Measurements from ENCODE around the gene FOXA3. TPM values are rescaled to one million over a fixed set of nuclear protein-coding genes. Genes with fewer than 3 reads are reported as not detected.

The FOXA3 gene
- total RNA-seq, 1 donor from 2014 or later: 7.3 TPM

DNA sequence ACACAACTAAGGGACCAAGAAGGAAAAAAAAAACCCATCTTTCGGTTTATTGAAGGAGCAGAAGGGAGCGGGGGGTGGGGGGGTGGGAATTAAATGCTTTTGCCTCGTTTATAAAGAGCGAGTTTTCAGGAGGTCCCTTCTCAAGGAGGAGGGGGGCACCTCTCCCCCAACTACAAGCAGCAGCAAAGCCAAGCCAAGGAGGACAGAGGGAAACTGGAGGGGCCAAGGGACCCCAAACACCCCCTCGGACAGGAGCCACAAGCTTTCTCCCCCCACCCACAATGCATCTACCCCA is 19.4 kb downstream of the FOXA3 start:
- Mint-ChIP-seq H3K9me3 (no peaks in the 10 kb centered on the region), H3K27me3 (ENCODE audit: insufficient read depth, low read depth) (peaks cover 15% of the 10 kb centered on the region), H3K4me3 (peak overlapping the region; percentile 84), H3K27ac (no peak overlapping the region), H3K36me3 (peaks cover 4% of the 10 kb centered on the region), H3K4me1 (peaks cover 34% of the 10 kb centered on the region)
- H3K4me3 ChIP-seq: no peak overlapping the region
- peaks cover 27% of the 10 kb centered on the region for H4K20me1 ChIP-seq (ENCODE audit: low read depth)
- no peaks in the 10 kb centered on the region for H3K36me3 ChIP-seq
- peaks cover 21% of the 10 kb centered on the region for H3K4me1 ChIP-seq
- no peak overlapping the region for H3K27ac ChIP-seq
- no peak overlapping the region for H2AFZ ChIP-seq (replicated peaks)
- no peak overlapping the region for H3K9ac ChIP-seq
- no peaks in the 10 kb centered on the region for H3K27me3 ChIP-seq
- H3K4me2 ChIP-seq: no peak overlapping the region
- H3K9me3 ChIP-seq (ENCODE audit: low read depth): no peaks in the 10 kb centered on the region
- H3F3A ChIP-seq (ENCODE audit: low read depth): peaks cover 47% of the 10 kb centered on the region
- no peak for DNase-seq (ENCODE audit: low spot score)
- H3K79me2 ChIP-seq (ENCODE audit: low read depth): peaks cover 21% of the 10 kb centered on the region
- no peak for TF ChIP-seq EZH2phosphoT487 (IDR thresholded peaks at IDR 0.05)
- peak; percentile 2 for TF ChIP-seq CTCF (IDR thresholded peaks at IDR 0.05)
- TF ChIP-seq EZH2 (IDR thresholded peaks at IDR 0.05): no peak

GRCh38 chr19:45883881-45884681 is 20.0 kb downstream of the FOXA3 start:
- Histone ChIP-seq H3K9ac (no peak overlapping the region), H3K4me3 (no peak overlapping the region), H2AFZ (replicated peaks) (no peak overlapping the region), H4K20me1 (ENCODE audit: low read depth) (peaks cover 27% of the 10 kb centered on the region), H3K9me3 (ENCODE audit: low read depth) (no peaks in the 10 kb centered on the region), H3K4me1 (peaks cover 21% of the 10 kb centered on the region), H3K36me3 (no peaks in the 10 kb centered on the region), H3K27ac (no peak overlapping the region), H3K79me2 (ENCODE audit: low read depth) (peaks cover 21% of the 10 kb centered on the region), H3K27me3 (no peaks in the 10 kb centered on the region), H3K4me2 (peak overlapping the region; percentile 82), H3F3A (ENCODE audit: low read depth) (peaks cover 44% of the 10 kb centered on the region)
- H3K4me3 Mint-ChIP-seq: peak overlapping the region; percentile 84
- H3K27ac Mint-ChIP-seq: no peak overlapping the region
- H3K4me1 Mint-ChIP-seq: peaks cover 34% of the 10 kb centered on the region
- no peaks in the 10 kb centered on the region for H3K9me3 Mint-ChIP-seq
- DNase-seq (ENCODE audit: low spot score): no peak
- TF ChIP-seq EZH2 (IDR thresholded peaks at IDR 0.05) (no peak), CTCF (IDR thresholded peaks at IDR 0.05) (no peak), EZH2phosphoT487 (IDR thresholded peaks at IDR 0.05) (no peak)
- H3K27me3 Mint-ChIP-seq (ENCODE audit: insufficient read depth, low read depth): peaks cover 14% of the 10 kb centered on the region
- peaks cover 4% of the 10 kb centered on the region for H3K36me3 Mint-ChIP-seq

- Histone ChIP-seq H3K36me3 (no peaks in the 10 kb centered on the region), H4K20me1 (ENCODE audit: low read depth) (peaks cover 27% of the 10 kb centered on the region), H3K9me3 (ENCODE audit: low read depth) (no peaks in the 10 kb centered on the region), H3K4me1 (peaks cover 21% of the 10 kb centered on the region), H2AFZ (replicated peaks) (no peak overlapping the region), H3K4me3 (peak overlapping the region; percentile 70), H3K27me3 (no peaks in the 10 kb centered on the region), H3K79me2 (ENCODE audit: low read depth) (peaks cover 21% of the 10 kb centered on the region), H3K9ac (peak overlapping the region; percentile 60), H3F3A (ENCODE audit: low read depth) (peaks cover 44% of the 10 kb centered on the region), H3K27ac (no peak overlapping the region), H3K4me2 (peak overlapping the region; percentile 82)
- H3K4me1 Mint-ChIP-seq: peaks cover 31% of the 10 kb centered on the region
- no peak for TF ChIP-seq EZH2 (IDR thresholded peaks at IDR 0.05)
- no peak for TF ChIP-seq EZH2phosphoT487 (IDR thresholded peaks at IDR 0.05)
- TF ChIP-seq CTCF (IDR thresholded peaks at IDR 0.05): no peak
- peak; percentile 32 for DNase-seq (ENCODE audit: low spot score)
- peaks cover 12% of the 10 kb centered on the region for H3K27me3 Mint-ChIP-seq (ENCODE audit: insufficient read depth, low read depth)
- peak overlapping the region; percentile 79 for H3K4me3 Mint-ChIP-seq
- H3K27ac Mint-ChIP-seq: no peak overlapping the region
- H3K9me3 Mint-ChIP-seq: no peaks in the 10 kb centered on the region
- H3K36me3 Mint-ChIP-seq: peaks cover 4% of the 10 kb centered on the region
Measured at GRCh38 chr19:45884682-45885555, 20.8 kb downstream of the FOXA3 start.

All from neural progenitor cell (in vitro differentiated cells).